Measurements from ENCODE around the gene SMAD3.

- TF ChIP-seq CTCF (conservative IDR thresholded peaks at IDR 0.05 in 1 of 2, IDR thresholded peaks at IDR 0.05 in 1 of 2; ENCODE audit: extremely low read depth in 1 of 2, insufficient read depth in 1 of 2, low read depth in 1 of 2, low read length in 2 of 2) (no peak), EZH2 (IDR thresholded peaks at IDR 0.05; ENCODE audit: borderline replicate concordance, low read length) (no peak)
These were observed 2.6 kb downstream of the SMAD3 start for GRCh38 chr15:67067930-67068551.
